Measurements from ENCODE around the gene HACL1.

- no peak for TF ChIP-seq TCF12 (IDR thresholded peaks at IDR 0.05; ENCODE audit: low read depth)
- TF ChIP-seq MAX (IDR thresholded peaks at IDR 0.05), result no peak
- no peak for TF ChIP-seq NFIC (IDR thresholded peaks at IDR 0.05)
- no peak for TF ChIP-seq EP300 (IDR thresholded peaks at IDR 0.05; ENCODE audit: borderline replicate concordance)
- no peak for TF ChIP-seq YY1 (IDR thresholded peaks at IDR 0.05; ENCODE audit: low read depth)
- TF ChIP-seq ZBTB7A (IDR thresholded peaks at IDR 0.05; ENCODE audit: low read depth), result no peak
- TF ChIP-seq RAD21 (IDR thresholded peaks at IDR 0.05; ENCODE audit: low read depth), result no peak
- no peak for TF ChIP-seq REST (IDR thresholded peaks at IDR 0.05; ENCODE audit: low read depth)
- TF ChIP-seq EGR1 (IDR thresholded peaks at IDR 0.05), result no peak
- TF ChIP-seq TEAD4 (IDR thresholded peaks at IDR 0.05), result no peak
- no peak for TF ChIP-seq CEBPB (IDR thresholded peaks at IDR 0.05)
- TF ChIP-seq TAF1 (IDR thresholded peaks at IDR 0.05; ENCODE audit: low read depth), result no peak
- TF ChIP-seq FOXM1 (IDR thresholded peaks at IDR 0.05; ENCODE audit: borderline replicate concordance, low read depth), result no peak
- no peak for TF ChIP-seq USF1 (IDR thresholded peaks at IDR 0.05)
Measured at GRCh38 chr3:15512166-15512565, 89.2 kb downstream of the HACL1 start.
